Left cardiac atrium (tissue), 4 donors: Measurements from ENCODE around the gene CBX4. TPM values are rescaled to one million over a fixed set of nuclear protein-coding genes. Genes with fewer than 3 reads are reported as not detected.
A peak's percentile ranks its signal among the peaks of the same experiment; 100 is the strongest.

Experiments
- ATAC-seq, 2 donors: fragments of 200-7000 bp; cut with Tn5 transposase; one replicate each; pipeline ENCODE4 v1.9.1; 2020; ENCODE audit warnings: mild to moderate bottlenecking in 2 of 2, moderate library complexity in 2 of 2
- DNase-seq: peaks from one replicate; pipeline ENCODE4 v3.0.0-alpha.2; 2020
- intact Hi-C, 2 donors: fragments of 100-400 bp; cut with DNase I; formaldehyde crosslinking; loops; one replicate each; pipeline versions ENCODE4 v1.14.1 to v1.15.1; 2022 to 2023
- total RNA-seq, 2 donors: library from RNA; stranded (reverse); fragmentation: NEBNext Ultra II Directional; extraction: Animal tissue kit (Norgen Biotek cat#: 25700); gene quantifications; one replicate each; pipeline ENCODE4 v1.2.1, GENCODE V29; 2021
- donor health status: DM: no; HTN: yes; CAD: no.
- donor health status: DM: no; HTN: yes; CAD: no; lungs with severe emphysema.
- donor health status: DM: yes; HTN: yes; CAD: no.
- donor health status: Dilated cardiomyopathy.

The CBX4 gene
- total RNA-seq, 2 donors from 2014 or later: 17.9 to 24.2 TPM

- intact Hi-C loops: loop anchor here in 1 of 2 donors (5.0 kb wide), 1 partner anchor 47 kb away; the partner anchor contains the start of gene CBX8
Observed at GRCh38 chr17:79843816-79844800, 4.9 kb upstream of the CBX4 start.

DNA sequence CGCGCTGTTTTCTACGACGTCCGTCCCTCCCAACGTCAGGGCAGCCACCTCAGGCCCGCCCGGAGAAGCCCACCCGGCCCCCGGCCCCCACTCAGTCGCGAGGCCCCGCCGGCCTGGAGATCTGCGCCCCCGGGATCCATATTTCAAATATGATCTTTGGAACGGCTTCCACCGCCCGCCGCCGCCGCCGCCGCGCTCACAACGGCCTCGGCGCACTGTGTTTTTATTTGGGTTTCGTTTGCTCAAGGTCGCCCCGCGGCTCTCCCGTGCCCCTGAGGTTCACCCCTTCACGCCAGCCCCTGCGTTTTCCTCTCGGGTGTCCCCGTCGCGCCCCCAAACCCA lies 4.2 kb upstream of the CBX4 start:
- DNase-seq: no peak
- ATAC-seq: no peak
- intact Hi-C loops: loop anchor here in 1 of 2 donors (5.0 kb wide), 1 partner anchor 46 kb away; the partner anchor contains the start of gene CBX8

More at GRCh38 chr17:79843816-79844800, 4.9 kb upstream of the CBX4 start:
- ATAC-seq (peak; percentile 73 to 79), DNase-seq (peak; percentile 79)

GRCh38 chr17:79842656-79843473 lies 3.6 kb upstream of the CBX4 start:
- DNase-seq (no peak), ATAC-seq (no peak)
- intact Hi-C loops: loop anchor here in 1 of 2 donors (5.0 kb wide), 1 partner anchor 46 kb away; the partner anchor contains the start of gene CBX8

DNA sequence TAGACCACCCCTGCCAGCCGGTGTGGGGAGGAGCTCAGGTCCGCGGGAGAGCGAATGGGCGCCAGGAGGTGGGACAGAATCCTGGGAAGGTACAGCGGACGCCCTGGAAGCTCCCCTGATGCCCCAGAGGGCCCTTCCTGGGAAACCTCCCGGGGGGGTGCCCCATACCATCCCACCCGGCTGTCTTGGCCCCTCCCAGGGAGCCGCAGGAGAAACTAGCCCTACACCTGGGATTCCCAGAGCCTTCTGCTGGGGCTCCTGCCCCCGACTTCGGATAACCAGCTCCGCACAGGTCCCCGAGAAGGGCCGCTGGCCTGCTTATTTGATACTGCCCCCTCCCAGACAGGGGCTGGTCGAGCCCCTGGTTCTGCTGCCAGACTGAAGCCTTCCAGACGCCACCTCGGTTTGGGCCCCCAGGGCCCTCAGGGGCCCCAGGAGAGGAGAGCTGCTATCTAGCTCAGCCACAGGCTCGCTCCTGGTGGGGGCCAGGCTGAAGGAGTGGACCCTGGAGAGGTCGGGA lies 3.0 kb upstream of the CBX4 start:
- ATAC-seq (no peak), DNase-seq (no peak)
- intact Hi-C loops: loop anchor here in 1 of 2 donors (5.0 kb wide), 1 partner anchor 45 kb away; the partner anchor contains the start of gene CBX8

GRCh38 chr17:79841369-79842135 lies 2.3 kb upstream of the CBX4 start:
- intact Hi-C loops: loop anchor here in 1 of 2 donors (5.0 kb wide), 1 partner anchor 44 kb away; the partner anchor contains the start of gene CBX8
- ATAC-seq: no peak
- no peak for DNase-seq

- intact Hi-C loops: loop anchor here in 1 of 2 donors (5.0 kb wide), 1 partner anchor 44 kb away; the partner anchor contains the start of gene CBX8
- no peak for DNase-seq
- no peak for ATAC-seq
Observed at GRCh38 chr17:79840989-79841286, 1.7 kb upstream of the CBX4 start.

- ATAC-seq (peak in 1 of 2 donors; percentile 1), DNase-seq (peak; percentile 81)
- intact Hi-C loops: loop anchor here in 1 of 2 donors (5.0 kb wide), 1 partner anchor 43 kb away; the partner anchor contains the start of gene CBX8
Observed at GRCh38 chr17:79840269-79840988, 1.2 kb upstream of the CBX4 start.

- intact Hi-C loops: no loop called here
- ATAC-seq: peak; percentile 3 to 4
Observed at GRCh38 chr17:79838522-79839274, 542 bp downstream of the CBX4 start.

GRCh38 chr17:79837888-79838521 lies 1.2 kb downstream of the CBX4 start:
- no peak for DNase-seq
- intact Hi-C loops: no loop called here
- no peak for ATAC-seq

More at GRCh38 chr17:79838522-79839274, 542 bp downstream of the CBX4 start:
- peak; percentile 60 for DNase-seq

DNA sequence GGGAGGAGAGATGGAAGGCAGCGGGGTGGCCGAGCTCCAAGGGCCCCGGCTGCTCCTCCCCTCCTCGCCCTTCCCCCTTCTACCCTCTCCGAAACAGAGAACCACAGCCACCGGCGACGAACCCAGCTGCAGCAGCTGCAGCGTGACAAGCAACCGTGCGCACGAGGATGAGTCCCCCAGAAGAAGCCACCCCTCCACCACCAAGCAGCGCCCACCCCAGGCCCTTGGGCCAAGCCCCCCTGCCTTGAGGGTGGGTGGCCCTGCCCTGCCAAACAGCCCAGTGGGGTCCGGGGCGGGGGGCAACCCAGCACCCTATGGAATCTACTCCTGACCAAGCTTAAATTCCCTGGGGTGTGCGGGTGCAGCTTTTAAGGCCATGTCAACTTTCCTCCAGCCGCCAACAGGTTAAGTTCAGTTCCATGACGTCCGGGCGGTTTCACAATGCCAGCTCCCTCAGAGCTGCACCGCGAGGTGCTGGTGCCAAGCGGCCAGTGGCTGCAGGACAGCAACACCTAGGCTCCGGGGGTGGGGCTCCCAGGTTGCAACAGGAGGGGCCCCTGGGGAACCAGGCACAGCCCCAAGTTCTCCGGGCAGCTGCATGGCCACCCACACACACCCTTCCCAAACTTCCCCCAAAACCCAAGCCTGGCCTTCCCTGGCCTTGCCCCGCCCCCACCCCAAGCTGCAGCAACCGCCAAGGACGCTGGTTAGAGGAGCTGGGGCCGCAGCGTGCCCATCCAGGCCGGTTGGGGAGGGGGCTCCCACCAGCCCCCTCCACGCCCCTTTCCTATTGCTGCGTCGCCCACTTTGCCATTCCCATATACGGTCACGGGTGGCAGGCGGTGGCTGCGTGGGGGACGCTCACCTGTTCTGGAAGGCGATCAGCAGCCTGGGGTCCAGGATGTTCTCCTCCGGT lies 2.0 kb downstream of the CBX4 start:
- DNase-seq (peak; percentile 83), ATAC-seq (peak; percentile 21 to 36)
- intact Hi-C loops: no loop called here

DNA sequence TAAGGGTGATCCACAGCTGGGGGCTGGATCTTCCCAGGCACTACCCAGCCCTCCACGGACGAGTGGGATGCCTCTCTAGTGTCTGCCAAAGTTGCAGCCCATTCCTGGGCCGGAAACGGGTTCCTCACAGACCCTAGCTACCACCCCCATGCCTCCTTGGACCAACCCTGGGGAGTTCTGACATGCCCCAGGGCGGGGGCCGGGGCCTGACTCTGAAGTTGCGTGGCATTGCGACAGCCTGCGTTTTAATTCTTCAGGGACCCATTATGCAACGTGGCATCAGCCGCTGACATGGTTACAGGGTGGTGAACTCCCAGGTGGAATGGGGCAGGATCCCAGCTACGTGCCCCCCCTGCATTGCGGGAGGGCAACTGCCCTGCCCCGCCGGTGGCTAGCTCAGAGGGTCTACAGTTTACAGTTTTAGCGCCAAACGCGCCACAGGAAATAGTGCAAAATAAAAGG lies 2.7 kb downstream of the CBX4 start:
- intact Hi-C loops: no loop called here
- ATAC-seq: no peak

DNA sequence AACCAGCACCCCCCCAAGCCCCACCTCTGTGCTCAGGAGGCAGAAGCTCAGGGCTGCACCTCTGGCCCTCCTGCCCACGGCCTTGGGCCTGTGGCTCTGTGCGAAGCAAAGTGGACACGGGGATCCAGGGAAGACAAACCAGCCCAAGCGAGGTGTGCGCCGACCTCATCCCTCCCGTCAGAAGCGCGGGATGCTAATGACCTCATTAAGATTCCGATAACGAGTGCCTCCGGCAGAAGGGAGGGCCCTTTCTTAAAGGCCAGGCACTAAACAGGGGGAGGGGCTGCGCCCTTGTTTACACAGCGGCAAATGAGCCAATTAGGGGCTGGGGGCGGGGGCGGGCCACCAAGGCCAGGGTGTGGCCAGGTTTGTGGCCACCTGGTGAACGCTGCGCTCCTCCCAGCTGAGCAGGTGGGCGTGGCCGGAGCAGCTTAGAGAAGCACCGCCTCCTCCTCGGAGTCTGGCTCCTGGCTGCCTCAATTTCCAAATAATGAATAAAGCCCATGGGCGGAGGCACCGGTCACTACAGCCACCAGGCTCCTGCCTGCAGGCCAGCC lies 3.2 kb downstream of the CBX4 start:
- DNase-seq: no peak
- ATAC-seq: no peak
- intact Hi-C loops: no loop called here

More for the DNA sequence above, 2.7 kb downstream of the CBX4 start:
- no peak for DNase-seq

DNA sequence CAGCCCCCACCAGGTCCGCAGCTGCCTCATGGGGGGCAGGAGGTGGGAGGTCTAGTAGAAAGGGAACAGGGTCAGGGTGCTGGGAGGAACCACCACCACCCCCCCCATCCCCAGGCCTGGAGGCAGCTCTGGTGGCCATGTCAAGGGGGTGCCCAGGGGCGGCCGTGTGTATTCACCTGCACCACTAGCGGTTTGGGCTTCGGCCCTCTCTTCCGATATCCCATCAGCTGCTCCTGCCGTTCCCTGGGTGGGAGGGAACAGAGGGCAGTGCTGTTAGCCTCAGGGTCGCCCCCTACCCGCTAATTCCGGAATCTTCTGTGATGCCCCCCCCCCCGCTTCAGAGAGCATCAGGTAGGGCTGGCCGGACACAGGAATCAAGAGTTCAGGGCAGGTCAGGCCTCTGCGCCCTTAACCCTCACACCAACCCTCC lies 3.8 kb downstream of the CBX4 start:
- ATAC-seq: no peak
- DNase-seq: no peak
- intact Hi-C loops: no loop called here

DNA sequence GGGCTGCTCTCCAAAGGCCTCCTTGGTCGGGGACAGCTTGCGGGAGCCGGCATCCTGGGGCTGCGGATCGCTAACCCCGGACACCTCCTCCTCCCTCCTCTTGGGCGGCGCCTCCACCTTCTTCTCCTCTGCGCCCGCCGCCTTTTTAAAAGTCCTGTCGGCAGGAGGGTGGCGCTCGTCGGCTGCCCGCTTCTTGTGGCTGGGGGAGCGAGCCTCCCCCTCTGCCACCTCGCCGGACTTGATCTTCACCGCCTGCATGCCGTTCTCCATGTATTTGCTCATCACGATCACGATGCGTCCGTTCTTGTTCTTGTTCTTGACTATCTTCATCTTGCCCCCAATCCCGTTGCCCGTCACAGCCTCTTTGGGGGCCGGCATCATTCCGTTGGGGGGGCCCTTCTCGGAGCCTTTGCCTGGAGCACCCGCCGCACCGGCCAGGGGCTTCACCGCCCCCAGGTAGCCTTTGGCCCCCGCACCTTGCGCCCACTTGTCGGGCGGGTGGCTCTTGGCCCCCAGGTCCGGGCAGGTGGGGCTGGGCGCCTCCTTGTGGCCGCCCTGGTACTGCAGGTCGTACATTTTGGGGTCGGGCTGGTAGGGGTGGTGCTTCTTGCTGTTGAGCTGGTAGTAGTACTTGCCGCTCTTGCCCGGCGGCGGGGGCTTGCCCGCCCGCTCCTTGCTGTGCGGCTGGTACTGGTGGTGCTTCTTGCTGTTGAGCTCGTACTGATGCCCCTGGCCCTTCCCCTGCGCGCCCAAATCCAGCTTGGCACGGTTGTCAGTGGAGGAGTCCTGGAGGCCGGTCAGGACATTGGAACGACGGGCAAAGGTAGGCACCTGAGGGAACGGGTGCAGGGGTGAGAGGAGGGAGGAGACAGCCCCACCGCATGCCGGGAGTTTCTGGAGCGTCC lies 4.4 kb downstream of the CBX4 start:
- no peak for DNase-seq
- intact Hi-C loops: no loop called here
- no peak for ATAC-seq
